Stimulated activated CD8-positive, alpha-beta memory T cell treated with anti-CD3 and anti-CD28 coated beads, Interleukin-4, amount 100 ng/mL, for 4 hours (primary cell): ENCODE measurements around the gene TRIM54.

Experiments used
- DNase-seq, 2 donors: peaks; one replicate each; pipeline ENCODE4 v3.0.0-alpha.2; 2020; ENCODE audit warnings: low read depth in 2 of 2, low spot score in 1 of 2

Gene TRIM54, protein sequence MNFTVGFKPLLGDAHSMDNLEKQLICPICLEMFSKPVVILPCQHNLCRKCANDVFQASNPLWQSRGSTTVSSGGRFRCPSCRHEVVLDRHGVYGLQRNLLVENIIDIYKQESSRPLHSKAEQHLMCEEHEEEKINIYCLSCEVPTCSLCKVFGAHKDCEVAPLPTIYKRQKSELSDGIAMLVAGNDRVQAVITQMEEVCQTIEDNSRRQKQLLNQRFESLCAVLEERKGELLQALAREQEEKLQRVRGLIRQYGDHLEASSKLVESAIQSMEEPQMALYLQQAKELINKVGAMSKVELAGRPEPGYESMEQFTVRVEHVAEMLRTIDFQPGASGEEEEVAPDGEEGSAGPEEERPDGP

DNA sequence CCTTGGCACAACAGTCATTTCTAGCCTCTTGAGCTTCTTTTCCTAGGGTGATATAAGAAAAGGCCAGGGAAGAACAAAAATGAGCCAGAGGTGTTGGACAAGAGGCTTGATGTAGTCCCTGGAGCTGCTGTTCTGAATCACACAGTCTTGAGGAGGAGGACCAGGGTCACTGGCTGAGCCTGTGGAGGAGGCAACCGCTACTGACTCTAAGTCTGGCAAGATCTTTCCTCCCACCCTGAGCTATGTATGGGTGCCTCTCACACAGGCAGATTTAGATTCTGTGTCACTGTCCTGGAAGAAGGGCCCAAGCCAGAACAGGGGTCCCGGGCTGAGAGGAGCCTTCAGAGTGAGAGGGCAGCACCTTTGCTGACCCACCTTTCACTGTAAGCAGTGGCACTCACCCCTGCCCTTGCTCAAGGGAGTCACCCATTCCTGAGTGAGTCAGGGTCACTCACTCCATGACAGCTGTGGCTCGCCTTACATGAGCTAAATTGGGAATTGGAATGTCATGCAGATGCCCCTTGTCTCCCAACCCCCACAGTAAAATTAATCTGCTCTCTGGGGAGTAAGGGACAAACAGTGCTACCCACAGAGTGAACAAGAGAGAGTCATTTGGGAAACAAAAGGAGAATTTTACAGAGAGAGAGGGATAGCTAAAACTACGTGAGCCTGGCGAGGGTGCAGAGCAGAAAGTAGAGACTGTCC lies at the start of gene TRIM54:
TSS of gene TRIM54 (plus strand) at position 575 of the 705 bp plus-strand sequence. CDS start 303 bp downstream, outside the sequence.
- DNase-seq, result no peak

DNA sequence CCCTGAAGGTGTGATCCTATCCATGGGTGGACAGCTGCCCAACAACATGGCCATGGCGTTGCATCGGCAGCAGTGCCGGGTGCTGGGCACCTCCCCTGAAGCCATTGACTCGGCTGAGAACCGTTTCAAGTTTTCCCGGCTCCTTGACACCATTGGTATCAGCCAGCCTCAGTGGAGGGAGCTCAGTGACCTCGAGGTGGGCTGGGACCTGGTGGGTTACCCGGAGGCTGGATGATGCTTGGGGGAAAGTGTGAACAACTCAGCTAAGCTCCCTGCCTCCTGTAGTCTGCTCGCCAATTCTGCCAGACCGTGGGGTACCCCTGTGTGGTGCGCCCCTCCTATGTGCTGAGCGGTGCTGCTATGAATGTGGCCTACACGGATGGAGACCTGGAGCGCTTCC lies 48.9 kb upstream of the TRIM54 start:
- no peak for DNase-seq

DNA sequence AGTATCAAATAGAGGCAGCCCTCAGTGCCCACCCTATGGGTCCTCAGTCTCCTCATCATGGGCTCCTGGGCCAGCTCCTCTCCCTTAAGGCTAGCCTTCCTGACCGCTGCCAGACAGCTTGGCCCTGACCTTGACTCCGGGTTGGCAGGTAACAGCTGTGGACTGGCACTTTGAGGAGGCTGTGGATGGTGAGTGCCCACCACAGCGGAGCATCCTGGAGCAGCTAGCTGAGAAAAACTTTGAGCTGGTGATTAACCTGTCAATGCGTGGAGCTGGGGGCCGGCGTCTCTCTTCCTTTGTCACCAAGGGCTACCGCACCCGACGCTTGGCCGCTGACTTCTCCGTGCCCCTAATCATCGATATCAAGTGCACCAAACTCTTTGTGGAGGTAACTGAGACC lies 46.1 kb upstream of the TRIM54 start:
- no peak for DNase-seq

DNA sequence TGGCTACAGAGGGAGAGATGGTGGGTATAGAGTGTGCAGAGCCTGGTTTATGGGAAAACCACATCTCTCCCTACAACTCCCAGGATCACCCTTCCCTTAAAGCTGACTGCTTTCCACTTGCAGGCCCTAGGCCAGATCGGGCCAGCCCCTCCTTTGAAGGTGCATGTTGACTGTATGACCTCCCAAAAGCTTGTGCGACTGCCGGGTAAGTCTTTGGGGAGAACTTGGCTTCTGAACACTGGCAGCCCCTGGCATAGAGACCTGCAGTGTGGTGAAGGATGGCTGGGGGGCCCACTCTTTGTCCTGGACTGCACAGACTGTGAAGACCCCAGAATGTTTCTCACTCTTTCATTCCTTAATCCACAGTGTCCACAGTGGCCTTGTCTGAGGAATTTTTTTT lies 45.6 kb upstream of the TRIM54 start:
- no peak for DNase-seq

DNA sequence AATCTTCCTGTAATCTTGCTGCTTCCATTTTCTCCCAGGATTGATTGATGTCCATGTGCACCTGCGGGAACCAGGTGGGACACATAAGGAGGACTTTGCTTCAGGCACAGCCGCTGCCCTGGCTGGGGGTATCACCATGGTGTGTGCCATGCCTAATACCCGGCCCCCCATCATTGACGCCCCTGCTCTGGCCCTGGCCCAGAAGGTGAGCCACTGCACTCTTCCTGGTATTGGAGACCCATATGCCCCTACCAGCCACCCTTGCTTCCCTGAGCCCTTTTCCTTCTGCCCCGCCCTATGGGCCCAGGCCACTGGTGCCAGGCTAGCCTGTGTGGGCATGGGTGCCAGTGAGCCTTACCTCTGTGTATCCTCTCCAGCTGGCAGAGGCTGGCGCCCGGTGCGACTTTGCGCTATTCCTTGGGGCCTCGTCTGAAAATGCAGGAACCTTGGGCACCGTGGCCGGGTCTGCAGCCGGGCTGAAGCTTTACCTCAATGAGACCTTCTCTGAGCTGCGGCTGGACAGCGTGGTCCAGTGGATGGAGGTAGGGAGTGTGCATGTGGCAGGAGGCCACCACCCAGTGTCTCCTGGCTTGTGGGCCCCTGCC lies 44.8 kb upstream of the TRIM54 start:
- no peak for DNase-seq

DNA sequence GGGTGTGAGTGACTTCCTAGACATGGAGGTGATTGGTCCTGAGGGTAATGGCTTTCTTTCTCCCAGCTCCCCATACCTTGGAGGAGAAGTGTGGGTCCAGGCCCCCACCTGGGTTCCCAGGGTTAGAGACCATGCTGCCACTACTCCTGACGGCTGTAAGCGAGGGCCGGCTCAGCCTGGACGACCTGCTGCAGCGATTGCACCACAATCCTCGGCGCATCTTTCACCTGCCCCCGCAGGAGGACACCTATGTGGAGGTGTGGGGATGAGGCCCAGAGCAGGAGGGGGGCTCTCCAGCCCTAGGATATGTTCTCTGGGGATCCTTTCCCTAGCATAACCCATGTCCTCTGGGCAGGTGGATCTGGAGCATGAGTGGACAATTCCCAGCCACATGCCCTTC lies 43.3 kb upstream of the TRIM54 start:
- DNase-seq, result no peak

DNA sequence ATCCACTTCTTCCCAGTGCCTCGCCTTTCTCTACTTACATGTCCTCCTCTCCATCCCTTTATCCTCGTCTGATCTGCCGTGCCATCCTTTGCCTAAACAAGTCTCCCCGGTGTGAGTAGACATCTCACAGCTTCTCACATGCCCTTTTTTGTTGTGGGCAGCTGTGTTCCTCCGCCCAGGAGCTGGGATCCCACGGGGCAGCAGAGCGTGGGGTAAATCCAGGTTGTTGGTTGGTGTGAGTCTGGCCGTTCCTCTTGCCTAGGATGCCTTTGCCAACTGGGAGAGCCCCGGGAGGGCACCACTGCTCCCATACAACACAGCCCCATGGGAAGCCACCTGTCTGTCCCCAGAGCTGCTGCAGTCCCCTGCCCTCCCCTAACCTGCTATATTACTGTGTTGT lies 41.8 kb upstream of the TRIM54 start:
- DNase-seq, result no peak

DNA sequence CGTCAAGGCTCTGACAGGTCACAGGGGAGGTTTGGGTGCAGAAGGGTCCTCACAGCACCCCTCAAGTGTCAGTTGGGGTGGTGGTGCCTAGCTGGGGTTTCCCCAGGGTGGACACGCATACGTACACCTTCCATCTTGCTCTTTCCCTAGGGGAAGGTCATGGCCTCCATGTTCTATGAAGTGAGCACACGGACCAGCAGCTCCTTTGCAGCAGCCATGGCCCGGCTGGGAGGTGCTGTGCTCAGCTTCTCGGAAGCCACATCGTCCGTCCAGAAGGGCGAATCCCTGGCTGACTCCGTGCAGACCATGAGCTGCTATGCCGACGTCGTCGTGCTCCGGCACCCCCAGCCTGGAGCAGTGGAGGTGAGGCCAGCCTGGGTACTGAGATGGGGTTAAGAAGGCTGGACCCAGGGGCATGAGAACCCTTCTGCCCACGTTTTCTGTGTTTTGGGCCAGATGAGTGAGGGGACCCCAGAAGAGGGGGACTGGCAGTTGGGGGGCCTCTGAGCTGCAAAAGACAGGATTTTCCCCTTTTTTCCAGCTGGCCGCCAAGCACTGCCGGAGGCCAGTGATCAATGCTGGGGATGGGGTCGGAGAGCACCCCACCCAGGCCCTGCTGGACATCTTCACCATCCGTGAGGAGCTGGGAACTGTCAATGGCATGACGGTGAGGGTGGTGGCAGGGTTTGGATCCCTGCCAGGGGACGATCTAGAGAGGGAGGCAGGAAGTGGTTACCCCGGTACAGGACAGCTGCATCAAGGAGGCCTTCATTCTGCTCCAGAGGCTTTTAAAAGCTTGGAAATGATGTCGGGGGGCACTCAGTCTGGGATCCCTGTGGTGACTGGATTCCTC lies 40.2 kb upstream of the TRIM54 start:
- DNase-seq, result no peak

DNA sequence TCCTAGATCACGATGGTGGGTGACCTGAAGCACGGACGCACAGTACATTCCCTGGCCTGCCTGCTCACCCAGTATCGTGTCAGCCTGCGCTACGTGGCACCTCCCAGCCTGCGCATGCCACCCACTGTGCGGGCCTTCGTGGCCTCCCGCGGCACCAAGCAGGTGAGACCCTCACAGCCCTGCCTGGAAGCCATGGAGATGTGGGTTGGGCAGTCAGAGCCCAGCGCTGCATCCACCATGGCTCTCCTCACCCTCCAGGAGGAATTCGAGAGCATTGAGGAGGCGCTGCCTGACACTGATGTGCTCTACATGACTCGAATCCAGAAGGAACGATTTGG lies 39.6 kb upstream of the TRIM54 start:
- DNase-seq, result no peak

DNA sequence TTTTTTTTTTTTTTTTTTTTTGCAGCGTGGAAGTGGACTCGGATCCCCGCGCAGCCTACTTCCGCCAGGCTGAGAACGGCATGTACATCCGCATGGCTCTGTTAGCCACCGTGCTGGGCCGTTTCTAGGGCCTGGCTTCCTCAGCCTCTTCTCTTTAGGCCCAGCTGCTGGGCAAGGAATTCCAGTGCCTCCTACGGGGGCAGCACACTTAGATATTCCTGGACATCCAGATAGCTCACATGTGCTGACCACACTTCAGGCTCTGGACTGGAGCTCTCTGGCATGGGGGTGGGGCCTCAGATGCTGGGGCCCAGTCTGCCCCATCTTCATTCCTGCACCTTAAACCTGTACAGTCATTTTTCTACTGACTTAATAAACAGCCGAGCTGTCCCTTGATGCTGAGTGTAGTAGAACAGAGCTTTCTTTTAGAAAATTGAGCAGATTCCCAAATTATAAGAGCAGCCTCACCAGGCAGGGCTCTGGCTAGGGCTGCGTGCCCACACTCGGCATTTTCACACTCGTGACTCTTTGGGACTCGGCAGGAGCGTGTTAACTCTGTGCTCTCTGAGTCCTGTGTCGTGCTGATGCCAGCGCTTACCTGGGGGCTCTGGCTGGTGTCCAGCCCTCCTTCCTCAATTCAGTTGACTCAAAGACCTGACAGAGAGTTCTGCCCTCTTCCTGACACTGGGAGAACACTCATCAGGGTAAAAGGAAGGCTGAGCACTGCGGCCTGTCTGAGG lies 38.7 kb upstream of the TRIM54 start:
- DNase-seq, result no peak

DNA sequence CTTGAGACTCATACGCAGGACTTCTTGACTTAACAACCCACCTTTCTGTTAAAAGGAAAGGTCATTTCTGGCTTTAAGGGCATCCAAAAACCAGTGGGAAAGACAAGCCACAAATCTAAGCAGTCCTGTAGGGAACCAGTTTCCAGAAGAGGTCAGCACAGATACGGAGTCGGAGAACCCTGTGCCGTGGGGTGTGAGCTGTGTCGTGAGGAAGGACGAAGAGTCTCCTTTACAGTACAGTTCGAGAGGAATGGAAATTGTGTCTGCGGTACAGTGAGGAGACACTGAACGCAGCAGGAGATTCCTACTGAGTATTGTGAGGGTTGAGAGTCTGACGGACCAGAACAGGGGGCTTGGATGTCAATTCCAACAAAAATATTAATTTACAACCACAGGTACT lies 37.1 kb upstream of the TRIM54 start:
- DNase-seq, result no peak

DNA sequence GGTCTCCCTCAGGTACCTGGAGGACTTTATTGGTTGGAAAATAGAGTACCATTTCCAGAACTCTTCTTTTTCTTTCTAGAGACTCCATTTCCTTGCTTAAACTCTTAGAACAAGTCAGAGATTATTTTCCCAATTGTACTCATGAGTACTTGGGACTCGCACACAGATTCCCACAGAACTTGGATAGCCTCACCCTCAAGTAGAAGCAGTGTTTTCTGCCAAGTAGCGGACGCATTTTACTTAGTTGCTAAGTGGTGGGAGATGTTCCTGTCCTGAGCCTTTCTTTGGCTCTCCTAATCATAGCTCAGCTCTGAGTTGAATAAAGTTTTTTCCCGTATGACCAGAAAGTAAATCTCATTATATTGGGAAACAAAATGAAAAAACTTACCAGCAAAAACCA lies 36.6 kb upstream of the TRIM54 start:
- DNase-seq, result no peak

DNA sequence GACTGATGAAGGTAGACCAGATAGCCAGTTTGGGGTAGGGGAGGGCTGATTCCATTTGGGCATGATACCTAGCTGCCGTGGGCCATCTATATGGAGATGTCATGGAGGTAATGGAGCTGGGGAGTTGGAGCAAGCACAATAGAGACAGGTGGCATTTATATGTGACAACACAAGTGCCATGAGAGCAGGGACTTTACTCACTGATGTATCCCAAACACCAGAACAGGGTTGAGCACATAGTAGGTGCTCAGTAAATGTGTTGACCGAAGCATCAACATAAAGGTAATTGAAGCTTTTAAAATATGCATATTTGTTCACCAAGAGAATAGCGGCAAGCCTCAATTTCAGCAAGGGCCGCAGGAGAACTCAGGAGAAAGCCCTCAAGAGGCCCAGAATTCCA lies 34.3 kb upstream of the TRIM54 start:
- no peak for DNase-seq

DNA sequence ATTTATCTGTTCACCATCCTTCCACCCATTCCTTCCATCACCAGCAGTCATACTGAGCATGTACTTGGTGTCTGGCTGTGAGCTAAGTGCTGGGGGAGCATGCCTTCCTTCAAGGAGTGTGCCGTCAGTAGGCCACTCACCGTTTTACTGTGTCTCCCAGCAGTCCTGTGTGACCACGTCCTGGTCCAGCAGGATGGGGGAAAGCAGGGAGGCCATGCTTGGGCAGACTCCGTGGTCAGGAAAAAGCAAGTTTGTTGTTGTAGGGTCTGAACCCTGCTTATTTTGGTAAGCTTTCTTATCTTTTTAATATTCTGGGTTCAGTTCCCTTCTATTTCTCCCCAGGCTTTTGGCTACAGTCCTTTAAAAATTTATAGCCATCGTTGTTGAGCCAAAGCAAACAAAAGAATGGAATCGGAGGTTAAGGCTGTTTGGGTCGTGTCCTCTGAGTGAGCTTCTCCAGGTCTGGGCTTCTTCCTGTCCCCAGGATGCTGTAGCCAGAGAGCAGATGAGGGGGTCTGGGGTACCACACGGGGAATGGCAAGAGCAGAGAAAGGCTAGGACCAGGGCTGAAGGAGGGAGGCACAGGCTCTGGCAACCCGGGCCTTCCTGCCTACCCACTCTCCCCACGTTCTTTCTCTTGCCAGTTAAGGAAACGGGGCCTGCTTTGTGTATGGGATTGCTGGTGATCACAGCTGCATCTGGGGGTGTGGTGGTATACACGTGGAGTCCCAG lies 32.9 kb upstream of the TRIM54 start:
- no peak for DNase-seq

DNA sequence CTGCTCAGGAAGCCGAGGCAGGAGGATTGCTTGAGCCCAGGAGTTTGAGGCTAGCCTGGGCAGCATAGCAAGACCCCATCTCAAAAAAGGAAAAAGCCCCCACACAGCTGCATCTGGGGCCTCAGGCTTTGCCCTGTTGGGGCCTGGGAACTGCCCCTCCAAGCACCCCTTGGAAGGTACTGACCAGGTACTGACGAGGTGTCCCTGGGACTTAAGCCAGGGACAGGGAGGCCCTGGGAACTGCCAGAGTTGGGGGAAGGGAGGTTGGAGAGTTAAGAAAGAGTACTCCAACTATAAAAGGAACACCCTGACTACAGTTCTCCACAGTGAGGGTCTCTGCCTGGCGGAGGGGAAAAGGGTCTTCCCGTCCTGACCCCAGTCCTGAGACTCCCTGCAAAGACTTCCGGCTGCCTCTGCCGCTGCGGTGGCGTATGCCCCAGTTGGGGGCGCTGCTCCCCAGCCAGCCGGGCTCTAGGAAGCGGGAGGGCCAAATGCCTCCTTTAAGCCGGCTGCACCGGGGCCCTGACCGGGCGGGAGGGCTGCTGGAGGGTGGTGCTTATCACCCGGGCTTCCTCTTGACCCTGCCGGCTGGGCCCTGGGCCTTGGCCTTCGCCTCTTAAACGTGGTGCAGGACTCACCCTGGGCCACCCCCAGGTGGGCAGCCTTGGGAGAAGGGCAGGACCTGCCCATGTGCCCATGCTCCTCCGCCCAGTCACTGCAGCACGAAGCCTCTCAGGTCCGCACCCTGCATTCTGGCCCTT lies 32.2 kb upstream of the TRIM54 start:
- no peak for DNase-seq

DNA sequence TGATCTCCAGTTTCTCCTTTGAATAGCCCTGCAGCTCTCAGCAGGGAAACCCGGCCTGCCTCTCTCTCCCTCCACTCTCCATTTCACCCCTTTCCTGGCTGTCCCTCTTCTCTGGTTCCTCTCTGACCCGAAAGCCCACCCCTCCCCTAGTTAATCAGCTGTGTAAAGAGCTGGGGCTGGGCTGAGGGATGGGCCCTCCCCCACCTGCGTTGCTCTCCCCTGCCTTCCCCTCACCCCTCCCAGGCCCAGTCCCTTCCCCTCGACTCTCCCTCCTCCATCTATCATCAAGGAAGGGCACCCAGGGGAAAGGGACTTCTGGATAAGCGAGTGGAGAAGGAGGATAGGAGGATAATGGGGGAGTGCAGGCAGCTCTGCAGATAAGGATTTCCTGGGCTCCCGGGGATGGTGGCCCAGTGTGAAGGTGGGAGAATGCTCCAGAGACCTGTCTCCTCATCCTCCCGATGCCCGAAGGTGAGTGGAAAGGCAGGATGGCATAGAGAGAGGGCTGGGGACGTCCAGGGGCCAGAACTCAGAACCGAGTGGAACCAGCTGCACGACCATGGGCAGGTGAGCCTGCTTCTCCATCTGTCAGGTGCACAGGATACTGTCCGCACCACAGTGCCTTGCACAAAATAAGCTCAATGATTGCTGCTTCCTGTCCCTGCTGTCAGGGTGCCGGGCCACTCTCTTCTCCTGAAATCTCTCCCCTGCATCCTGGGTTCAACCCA lies 31.4 kb upstream of the TRIM54 start:
- no peak for DNase-seq

DNA sequence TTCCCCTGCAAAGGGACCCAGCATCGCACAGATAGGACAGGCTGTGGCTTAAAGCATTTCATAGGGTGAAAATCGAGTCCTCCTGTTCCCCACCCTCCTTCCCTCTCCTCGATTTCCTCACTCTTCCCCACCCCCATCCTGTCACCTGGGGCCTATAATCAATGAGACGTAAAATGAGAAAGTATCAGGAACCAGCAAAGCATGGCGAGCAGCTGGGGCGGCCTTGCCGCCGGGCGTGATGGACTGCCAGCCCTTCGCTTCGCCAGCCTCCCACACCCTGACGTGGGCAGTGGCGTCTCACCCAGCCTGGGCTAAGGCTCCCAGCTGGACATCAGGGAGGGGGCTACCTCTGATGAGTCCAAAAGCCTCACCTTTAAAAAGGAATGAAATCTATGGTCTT lies 30.5 kb upstream of the TRIM54 start:
- no peak for DNase-seq

DNA sequence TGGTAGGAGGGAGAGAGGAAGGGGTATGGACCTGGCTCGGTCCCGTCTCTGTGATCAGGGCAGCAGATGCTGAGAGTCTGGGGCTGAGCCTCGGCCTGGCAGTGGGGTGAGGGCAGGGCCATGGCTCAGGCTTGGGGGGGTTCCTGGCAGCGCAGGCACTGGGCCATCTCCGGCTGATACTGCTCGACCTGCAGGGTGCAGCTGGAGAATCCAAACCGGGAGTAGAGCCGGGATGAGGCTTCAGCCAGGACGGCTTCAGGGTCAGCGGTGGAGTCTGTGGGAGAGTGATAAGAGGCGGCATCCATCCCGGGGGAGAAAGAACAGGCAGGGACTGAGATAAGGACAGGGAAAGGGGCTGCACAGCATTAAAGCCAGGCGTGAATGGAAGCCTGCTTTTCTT lies 27.0 kb upstream of the TRIM54 start:
- no peak for DNase-seq

DNA sequence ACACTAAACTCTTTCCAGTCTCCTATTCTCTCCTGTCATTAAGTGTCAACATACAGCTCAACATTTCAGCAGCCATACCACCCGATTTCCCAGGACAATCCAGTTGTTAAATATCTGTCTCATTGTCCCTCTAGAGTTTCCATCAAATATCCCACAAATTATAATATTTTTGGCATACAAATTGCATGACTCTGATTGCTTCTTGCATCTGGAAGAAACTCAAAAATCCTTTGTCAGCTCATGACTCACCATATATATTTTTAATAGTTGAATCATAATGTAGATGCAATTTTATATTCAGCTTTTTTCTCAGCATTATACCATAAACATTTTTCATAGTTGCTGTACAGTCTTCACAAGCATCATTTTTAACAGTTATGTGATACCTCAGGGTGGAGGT lies 26.6 kb upstream of the TRIM54 start:
- no peak for DNase-seq
